ENCODE results near the gene SPP1.

Gene SPP1

DNA sequence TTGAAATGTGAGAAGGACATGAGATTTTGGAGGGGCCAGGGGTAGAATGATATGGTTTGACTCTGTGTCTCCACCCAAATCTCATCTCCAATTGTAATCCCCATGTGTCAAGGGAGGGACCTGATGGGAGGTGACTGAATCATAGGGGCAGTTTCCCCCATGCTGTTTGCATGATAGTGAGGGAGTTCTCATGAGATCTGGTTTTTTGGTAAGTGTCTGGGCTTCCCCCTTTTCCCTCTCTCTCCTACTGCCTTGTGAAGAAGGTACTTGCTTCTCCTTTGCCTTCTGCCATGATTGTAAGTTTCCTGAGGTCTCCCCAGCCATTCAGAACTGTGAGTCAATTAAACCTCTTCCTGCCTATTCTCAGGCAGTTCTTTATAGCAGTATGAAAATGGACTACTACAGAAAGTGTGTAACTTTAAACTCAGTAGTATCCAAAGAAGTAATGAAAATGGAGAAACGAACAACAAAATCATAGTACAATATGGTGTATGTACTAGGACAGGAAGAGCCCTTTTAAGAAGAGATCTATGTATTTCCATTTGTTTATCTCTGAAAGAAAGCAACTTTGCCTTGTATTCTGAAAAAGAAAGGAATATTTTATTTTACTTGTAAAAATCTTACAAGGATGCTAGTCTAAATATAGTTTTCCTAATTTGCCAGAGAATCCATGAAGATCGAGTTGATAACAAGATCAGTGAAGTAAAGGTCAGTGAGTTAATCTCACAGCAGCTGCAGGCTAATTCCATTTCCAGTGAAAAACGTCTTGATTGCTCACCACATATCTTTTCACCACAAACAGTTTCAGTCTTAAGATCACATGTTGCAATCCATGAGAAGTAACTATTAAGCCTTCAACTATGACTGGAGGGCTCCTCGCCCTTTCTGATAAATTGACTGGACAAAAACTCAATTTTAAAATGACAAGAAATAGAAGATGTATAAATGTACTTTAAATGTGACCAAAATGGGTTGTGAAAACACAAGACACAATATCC lies 52.4 kb downstream of the SPP1 start:
- DNase-seq, result no peak

DNA sequence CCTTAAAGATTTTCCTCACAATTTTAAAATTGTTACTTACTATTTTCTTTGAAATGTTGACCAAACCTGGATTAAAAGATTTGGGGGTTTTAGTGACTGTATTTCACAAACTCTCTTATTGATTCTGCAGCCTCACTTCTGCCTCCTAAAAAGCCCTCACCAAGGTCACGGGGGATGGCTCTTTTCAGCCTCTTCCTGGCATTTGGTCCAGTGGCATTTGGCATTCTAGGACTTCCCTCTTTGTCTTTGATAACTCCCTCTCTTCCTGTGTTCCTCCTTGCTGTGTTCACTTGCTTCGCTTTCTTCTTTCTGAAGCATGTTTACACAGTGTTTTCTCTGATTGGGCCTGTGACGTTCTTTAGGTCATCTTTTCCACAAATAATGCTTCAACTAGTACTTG lies 53.4 kb downstream of the SPP1 start:
- no peak for DNase-seq

GRCh38 chr4:88029556-88029955 lies 54.0 kb downstream of the SPP1 start:
- DNase-seq, result no peak

GRCh38 chr4:88030565-88031310 lies 55.2 kb downstream of the SPP1 start:
- no peak for DNase-seq

Data from DMS79 (cell line).